Measurements from ENCODE around the gene RUNX2. TPM values are rescaled to one million over a fixed set of nuclear protein-coding genes. Genes with fewer than 3 reads are reported as not detected.

The RUNX2 gene
- total and polyA plus RNA-seq, 12 donors, result 0.28 to 4.5 (median 1.8) TPM

DNA sequence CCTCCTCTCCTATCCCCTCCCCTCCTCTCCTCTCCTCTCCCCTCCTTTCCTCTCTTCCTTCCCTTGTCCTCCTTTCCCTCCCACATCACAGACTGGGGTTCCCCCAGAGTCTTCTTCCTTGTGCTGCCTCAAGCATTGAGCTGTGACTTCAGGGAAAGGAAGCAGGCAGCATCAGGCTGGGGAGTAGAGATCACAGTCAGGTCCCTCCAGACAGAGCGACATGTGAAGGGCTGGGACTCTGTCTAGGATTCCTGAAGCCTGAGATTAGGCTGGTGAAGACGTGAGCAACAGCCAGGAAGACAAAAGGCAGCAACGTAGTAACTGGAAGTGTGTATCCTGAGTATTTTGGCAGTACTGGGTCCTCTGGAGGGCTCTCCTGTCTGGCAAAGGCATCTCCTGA lies 315.0 kb downstream of the RUNX2 start:
- WGBS, 4 donors, result 52 to 74% (median 71%) methylated on average over 3 of the region's 3 CpGs
- no peak overlapping the region for H3K27ac ChIP-seq
- TF ChIP-seq POLR2A (IDR thresholded peaks at IDR 0.05), result no peak
- TF ChIP-seq, protein P1, sequence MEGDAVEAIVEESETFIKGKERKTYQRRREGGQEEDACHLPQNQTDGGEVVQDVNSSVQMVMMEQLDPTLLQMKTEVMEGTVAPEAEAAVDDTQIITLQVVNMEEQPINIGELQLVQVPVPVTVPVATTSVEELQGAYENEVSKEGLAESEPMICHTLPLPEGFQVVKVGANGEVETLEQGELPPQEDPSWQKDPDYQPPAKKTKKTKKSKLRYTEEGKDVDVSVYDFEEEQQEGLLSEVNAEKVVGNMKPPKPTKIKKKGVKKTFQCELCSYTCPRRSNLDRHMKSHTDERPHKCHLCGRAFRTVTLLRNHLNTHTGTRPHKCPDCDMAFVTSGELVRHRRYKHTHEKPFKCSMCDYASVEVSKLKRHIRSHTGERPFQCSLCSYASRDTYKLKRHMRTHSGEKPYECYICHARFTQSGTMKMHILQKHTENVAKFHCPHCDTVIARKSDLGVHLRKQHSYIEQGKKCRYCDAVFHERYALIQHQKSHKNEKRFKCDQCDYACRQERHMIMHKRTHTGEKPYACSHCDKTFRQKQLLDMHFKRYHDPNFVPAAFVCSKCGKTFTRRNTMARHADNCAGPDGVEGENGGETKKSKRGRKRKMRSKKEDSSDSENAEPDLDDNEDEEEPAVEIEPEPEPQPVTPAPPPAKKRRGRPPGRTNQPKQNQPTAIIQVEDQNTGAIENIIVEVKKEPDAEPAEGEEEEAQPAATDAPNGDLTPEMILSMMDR (IDR thresholded peaks at IDR 0.05), result no peak

DNA sequence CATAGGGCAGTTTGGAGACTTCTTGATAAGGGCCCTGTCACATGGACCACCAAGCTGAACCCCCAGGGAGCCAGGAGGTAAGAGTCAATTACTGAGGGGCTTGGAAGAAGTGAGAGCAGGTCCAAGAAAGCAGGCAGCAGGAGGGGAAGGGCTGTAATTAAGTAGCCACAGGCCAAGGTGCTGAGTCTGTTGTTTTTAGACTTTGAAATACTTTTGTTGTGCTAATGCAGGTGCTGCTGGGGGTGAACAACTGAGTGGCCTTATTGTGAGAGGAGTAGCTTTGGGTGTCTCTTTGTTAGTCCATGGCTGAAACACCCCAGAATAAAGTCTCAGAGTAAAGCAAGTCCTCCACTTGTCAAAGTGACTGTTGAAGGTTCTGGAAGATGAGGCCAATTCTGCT lies 316.6 kb downstream of the RUNX2 start:
- intact Hi-C loops (cut with DNase I), result no loop called here
- TF ChIP-seq, protein P1 (IDR thresholded peaks at IDR 0.05), result no peak
- no peak for TF ChIP-seq POLR2A (IDR thresholded peaks at IDR 0.05)
- Histone ChIP-seq H3K9me3 (replicated peaks in 1 of 3) (no peaks in the 10 kb centered on the region), H3K36me3 (replicated peaks in 1 of 2) (no peaks in the 10 kb centered on the region), H3K27ac (no peak overlapping the region), H3K4me3 (no peak overlapping the region), H3K4me1 (replicated peaks in 1 of 2) (no peaks in the 10 kb centered on the region), H3K27me3 (no peaks in the 10 kb centered on the region)
- no peak for DNase-seq

More for the DNA sequence above, 315.0 kb downstream of the RUNX2 start:
- no peaks in the 10 kb centered on the region for H3K36me3 ChIP-seq (replicated peaks in 1 of 2)
- no peaks in the 10 kb centered on the region for H3K4me1 ChIP-seq (replicated peaks in 1 of 2)
- no peak overlapping the region for H3K4me3 ChIP-seq
- H3K27me3 ChIP-seq, result no peaks in the 10 kb centered on the region
- DNase-seq, result no peak
- intact Hi-C loops (cut with DNase I), result no loop called here
- H3K9me3 ChIP-seq (replicated peaks in 1 of 3), result no peaks in the 10 kb centered on the region

DNA sequence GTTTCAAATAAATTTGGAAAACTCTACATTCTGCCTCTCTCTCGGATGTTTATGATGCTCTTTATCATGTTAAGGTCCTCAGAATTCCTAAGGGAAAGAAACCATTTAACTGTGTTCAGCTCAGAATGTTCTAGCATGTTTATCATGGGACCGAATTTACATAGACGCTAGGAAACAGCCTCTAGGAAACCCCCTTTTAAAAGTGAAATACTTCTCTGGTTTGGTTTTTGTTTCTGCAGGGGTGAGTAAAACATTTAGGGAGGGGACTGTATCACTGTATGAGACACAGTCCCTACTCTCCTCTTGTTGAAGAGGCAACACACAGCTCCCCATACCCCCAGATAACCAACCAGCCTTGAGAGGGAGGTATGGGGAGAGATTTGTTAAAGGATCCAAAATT lies 317.2 kb downstream of the RUNX2 start:
- Histone ChIP-seq H3K4me3 (no peak overlapping the region), H3K9me3 (replicated peaks in 1 of 3) (no peaks in the 10 kb centered on the region), H3K4me1 (replicated peaks in 1 of 2) (no peaks in the 10 kb centered on the region), H3K27ac (no peak overlapping the region), H3K27me3 (no peaks in the 10 kb centered on the region), H3K36me3 (replicated peaks in 1 of 2) (no peaks in the 10 kb centered on the region)
- TF ChIP-seq, protein P1 (IDR thresholded peaks at IDR 0.05), result no peak
- no peak for TF ChIP-seq POLR2A (IDR thresholded peaks at IDR 0.05)
- 75 to 85% (median 82%) methylated on average over 3 of the region's 3 CpGs for WGBS, 4 donors
- no peak for DNase-seq
- intact Hi-C loops (cut with DNase I), result no loop called here

DNA sequence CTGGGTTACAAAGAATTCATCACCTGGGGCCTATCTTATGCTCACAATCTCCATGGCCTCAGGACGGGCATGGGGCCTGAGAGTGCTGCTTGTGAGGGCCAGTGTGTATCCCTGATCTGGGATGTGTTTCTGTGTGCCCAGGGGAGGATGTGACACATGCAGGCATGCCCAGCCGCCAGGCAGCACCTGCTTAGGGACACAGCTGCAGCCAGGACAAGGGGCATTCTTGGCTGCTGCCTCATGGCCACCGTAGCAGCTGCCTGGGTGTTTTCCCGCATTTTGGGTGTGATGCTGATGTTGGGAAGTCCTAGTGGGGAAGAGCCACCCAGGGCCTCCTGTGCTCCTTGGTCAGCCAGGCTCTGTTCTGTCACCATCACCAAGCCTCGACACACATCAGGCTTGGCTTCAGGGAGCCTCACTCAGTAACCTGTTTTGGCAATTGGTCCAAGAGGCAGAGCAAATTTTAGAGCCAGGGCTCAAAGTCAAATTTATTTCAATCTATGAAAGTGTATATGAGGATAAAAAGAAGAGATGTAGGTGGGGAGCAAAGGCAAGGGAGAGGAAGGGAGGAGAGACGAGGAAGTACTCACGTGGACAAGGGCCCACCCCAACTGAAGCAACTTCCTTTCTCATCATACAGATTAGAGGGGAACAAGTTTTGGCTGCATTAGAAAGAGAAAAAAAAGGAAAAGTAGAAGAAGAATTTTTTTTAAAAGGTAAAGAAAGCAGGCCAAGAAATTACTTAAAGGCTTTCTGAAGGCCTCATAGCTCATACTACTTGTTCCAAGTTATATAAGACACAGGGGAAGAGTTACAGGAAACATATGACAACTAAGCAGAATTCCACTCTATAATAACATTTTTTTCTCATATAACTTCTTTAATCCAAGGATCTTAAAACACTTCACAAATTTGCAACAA lies 319.5 kb downstream of the RUNX2 start:
- H3K36me3 ChIP-seq (replicated peaks in 1 of 2), result no peaks in the 10 kb centered on the region
- no peak overlapping the region for H3K27ac ChIP-seq
- no peak for TF ChIP-seq POLR2A (IDR thresholded peaks at IDR 0.05)
- TF ChIP-seq, protein P1 (IDR thresholded peaks at IDR 0.05), result no peak
- H3K4me3 ChIP-seq, result no peak overlapping the region
- H3K27me3 ChIP-seq, result no peaks in the 10 kb centered on the region
- intact Hi-C loops (cut with DNase I), result no loop called here
- WGBS, 4 donors, result 88 to 92% (median 90%) methylated on average over 6 to 7 of the region's 7 CpGs
- no peaks in the 10 kb centered on the region for H3K4me1 ChIP-seq (replicated peaks in 1 of 2)
- H3K9me3 ChIP-seq (replicated peaks in 1 of 3), result no peaks in the 10 kb centered on the region
- no peak for DNase-seq
